ENCODE data around the gene PTPRA.
"Not testable (repeated sequence)": the region's sequence is repeated elsewhere in the genome, so short reads cannot be mapped to it uniquely, and the experiment has no call there.

PTPRA gene

GRCh38 chr20:3074812-3075211 lies 201.5 kb downstream of the PTPRA start:
- no peak for DNase-seq (ENCODE audit: low read depth in 2 of 2)

- not testable (repeated sequence) for DNase-seq (ENCODE audit: low read depth in 2 of 2)
Observed at GRCh38 chr20:3075315-3075714, 202.0 kb downstream of the PTPRA start.

- no peak for DNase-seq (ENCODE audit: low read depth in 2 of 2)
Observed at GRCh38 chr20:3077618-3078134, 204.4 kb downstream of the PTPRA start.

GRCh38 chr20:3080939-3081388 lies 207.7 kb downstream of the PTPRA start:
- no peak for DNase-seq (ENCODE audit: low read depth in 2 of 2)

GRCh38 chr20:3081641-3082040 lies 208.4 kb downstream of the PTPRA start:
- no peak for DNase-seq (ENCODE audit: low read depth in 2 of 2)

- no peak for DNase-seq (ENCODE audit: low read depth in 2 of 2)
Observed at GRCh38 chr20:3082306-3082951, 209.1 kb downstream of the PTPRA start.

GRCh38 chr20:3082955-3083952 lies 210.0 kb downstream of the PTPRA start:
- DNase-seq (ENCODE audit: low read depth in 2 of 2): no peak

GRCh38 chr20:3084283-3084985 lies 211.2 kb downstream of the PTPRA start, which contains the start of gene AVP:
Gene AVP, minus strand, starts transcription at chr20:3084724. Its CDS starts 50 bp downstream, at chr20:3084674.
- no peak for DNase-seq (ENCODE audit: low read depth in 2 of 2)

- DNase-seq (ENCODE audit: low read depth in 2 of 2): no peak
Observed at GRCh38 chr20:3084986-3085360, 211.7 kb downstream of the PTPRA start.

GRCh38 chr20:3085571-3086072 lies 212.3 kb downstream of the PTPRA start:
- DNase-seq (ENCODE audit: low read depth in 2 of 2): no peak

- no peak for DNase-seq (ENCODE audit: low read depth in 2 of 2)
Observed at GRCh38 chr20:3088031-3088430, 214.8 kb downstream of the PTPRA start.

Data from stimulated activated CD8-positive, alpha-beta memory T cell treated with anti-CD3 and anti-CD28 coated beads, Interleukin-2, amount 100 ng/mL, for 1 hour (primary cell).